ENCODE measurements around the gene USP35. TPM values are rescaled to one million over a fixed set of nuclear protein-coding genes. Genes with fewer than 3 reads are reported as not detected.

USP35 gene, protein sequence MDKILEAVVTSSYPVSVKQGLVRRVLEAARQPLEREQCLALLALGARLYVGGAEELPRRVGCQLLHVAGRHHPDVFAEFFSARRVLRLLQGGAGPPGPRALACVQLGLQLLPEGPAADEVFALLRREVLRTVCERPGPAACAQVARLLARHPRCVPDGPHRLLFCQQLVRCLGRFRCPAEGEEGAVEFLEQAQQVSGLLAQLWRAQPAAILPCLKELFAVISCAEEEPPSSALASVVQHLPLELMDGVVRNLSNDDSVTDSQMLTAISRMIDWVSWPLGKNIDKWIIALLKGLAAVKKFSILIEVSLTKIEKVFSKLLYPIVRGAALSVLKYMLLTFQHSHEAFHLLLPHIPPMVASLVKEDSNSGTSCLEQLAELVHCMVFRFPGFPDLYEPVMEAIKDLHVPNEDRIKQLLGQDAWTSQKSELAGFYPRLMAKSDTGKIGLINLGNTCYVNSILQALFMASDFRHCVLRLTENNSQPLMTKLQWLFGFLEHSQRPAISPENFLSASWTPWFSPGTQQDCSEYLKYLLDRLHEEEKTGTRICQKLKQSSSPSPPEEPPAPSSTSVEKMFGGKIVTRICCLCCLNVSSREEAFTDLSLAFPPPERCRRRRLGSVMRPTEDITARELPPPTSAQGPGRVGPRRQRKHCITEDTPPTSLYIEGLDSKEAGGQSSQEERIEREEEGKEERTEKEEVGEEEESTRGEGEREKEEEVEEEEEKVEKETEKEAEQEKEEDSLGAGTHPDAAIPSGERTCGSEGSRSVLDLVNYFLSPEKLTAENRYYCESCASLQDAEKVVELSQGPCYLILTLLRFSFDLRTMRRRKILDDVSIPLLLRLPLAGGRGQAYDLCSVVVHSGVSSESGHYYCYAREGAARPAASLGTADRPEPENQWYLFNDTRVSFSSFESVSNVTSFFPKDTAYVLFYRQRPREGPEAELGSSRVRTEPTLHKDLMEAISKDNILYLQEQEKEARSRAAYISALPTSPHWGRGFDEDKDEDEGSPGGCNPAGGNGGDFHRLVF
- 1 to 10 TPM; 4.9 to 9.6 TPM for total RNA-seq
- polyA plus RNA-seq: 1 to 10 TPM; 4.9 to 6.2 TPM
- long read RNA-seq, donor 1: 0 reads
- long read RNA-seq, donor 2, full-length matches to known transcripts: 1 of 1 reads
- long read RNA-seq, donor 2, partial matches to known transcripts: 0 of 1 reads
- long read RNA-seq, donor 2, other reads (novel, unspliced or antisense): 0 of 1 reads
- long read RNA-seq, donor 3: 0 reads
- long read RNA-seq, donor 4: 0 reads
- long read RNA-seq, donor 5: 0 reads

DNA sequence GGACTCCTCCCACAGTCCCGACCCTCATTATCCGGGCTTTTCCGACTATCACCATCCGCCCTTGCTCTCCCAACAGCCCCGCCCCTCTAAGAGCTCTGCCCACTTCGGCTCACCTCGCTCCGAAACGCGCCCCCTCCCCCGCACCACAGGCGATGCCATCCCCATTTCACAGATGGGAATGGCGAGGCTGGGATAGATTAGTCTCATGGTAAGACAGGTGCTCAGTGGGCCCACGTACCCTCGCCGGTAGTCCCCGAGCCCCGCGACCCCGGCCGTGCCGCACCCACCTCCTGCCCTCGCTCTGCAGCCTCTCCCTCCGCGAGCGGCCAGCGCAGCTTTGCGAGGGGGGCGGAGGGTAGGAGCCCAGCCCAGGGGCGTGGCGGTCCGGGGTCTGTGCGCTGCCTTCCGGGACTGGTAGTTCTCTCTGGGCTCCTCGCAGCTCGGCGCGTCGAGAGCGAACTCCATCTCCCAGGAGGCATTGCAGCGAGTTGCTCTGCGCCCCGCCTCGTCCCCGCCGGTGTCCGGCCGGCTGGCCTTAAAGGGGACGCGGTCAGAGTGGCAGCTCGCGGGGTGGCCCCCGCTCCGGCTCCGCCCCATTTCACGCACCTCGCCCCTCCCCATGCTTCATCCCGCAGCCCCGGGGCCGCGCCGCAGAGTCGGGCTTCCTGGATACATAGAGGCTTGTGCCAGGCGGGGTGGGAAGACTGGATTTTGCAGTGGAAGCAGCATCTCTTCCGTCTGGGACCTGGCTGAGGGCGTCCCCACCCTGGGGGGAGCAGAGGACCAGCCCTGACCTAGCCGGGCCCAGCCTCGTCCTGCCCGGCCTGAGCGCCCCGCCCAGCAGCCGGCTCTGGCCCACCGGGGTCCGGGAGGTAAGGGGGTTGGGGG, at the start of gene USP35, which contains the start of gene KCTD21:
Gene USP35 (plus strand): TSS at position 634 of the 888 bp plus-strand sequence. CDS start 7,327 bp downstream, outside the sequence.
Gene KCTD21 (minus strand): TSS at position 341 of the 888 bp plus-strand sequence. CDS start 14,072 bp downstream, outside the sequence.
- H3K4me1 ChIP-seq (ENCODE audit: control insufficient read depth in 5 of 5, insufficient read depth in 5 of 5, low read length in 5 of 5): peaks cover 0 to 26% (median 0%) of the 10 kb centered on the region in 5 donors
- ATAC-seq (ENCODE audit: insufficient read depth, low FRiP score): peak; percentile 97
- no peaks in the 10 kb centered on the region for H3K27me3 ChIP-seq (ENCODE audit: control insufficient read depth in 3 of 3, insufficient read depth in 3 of 3, low read length in 2 of 3)

DNA sequence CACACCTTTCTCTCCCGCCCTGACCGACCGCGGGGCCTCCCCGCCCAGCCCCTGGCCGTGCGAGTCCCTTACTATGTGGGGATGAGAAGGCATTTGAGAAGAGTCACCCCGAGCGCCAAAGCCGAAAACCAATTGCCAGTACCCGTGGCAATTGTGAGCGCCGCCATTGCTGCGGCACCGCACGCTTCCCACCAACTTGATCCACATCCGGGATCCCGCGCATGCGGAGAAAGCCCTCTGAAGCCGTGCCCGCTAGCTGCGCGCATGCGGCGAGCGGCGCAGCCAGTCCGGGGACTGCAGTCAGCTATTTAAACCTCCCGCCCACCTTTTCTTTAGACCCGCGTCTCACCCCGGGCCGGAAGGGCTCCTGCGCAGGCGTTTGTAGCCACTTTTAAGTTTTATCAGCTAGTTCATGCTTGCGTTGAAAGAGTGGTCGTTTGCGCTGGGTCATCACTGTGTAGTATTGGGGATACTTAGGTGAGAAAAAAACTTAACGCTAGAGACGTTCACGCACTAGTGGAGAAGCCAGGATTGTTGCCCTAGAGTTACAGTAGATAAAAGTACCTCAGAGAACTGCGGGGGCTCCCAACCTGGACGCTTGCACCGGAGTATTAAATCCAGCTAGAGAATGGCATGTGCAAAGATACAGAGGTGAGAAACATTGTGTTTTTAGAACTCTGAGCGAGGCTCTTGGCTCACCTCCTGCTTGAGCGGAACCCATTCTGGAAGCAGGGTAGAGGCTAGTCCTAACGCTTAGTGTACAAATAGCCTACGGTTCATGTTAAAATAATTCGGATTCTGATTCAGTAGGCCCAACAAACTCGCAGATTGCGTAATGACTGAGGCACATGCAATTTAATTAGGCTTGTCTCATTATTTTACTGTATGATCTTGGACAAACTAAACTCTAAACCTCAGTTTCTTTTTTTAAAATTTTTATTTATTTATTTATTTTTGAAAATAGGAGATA, 49.0 kb upstream of the USP35 start, which contains the start of gene ALG8:
Gene ALG8 (minus strand): TSS at position 205 of the 970 bp plus-strand sequence. CDS start 38 bp downstream, at position 167.
- peak within 1 kb of the TSS; percentile 95 for H3K4me3 ChIP-seq
- DNase-seq (peak; percentile 96 to 98 (median 96)), ATAC-seq (ENCODE audit: insufficient read depth, low FRiP score) (peak; percentile 99)
- H3K36me3 ChIP-seq (ENCODE audit: control insufficient read depth in 4 of 4, insufficient read depth in 4 of 4, low read length in 4 of 4): peaks cover 0 to 9% (median 2%) of the 10 kb centered on the region in 4 donors
- WGBS, 2 donors: 2% methylated on average over 48 to 52 of the region's 52 CpGs
- H3K9ac ChIP-seq (ENCODE audit: insufficient read depth in 1 of 2, low read length in 2 of 2): peak within 1 kb of the TSS; percentile 33 to 88
- no peaks in the 10 kb centered on the region for H3K27me3 ChIP-seq (ENCODE audit: control insufficient read depth in 3 of 3, insufficient read depth in 3 of 3, low read length in 2 of 3)
- H3K27ac ChIP-seq (ENCODE audit: low read depth in 1 of 2, low read length in 1 of 2): peak within 1 kb of the TSS; percentile 63 to 92
- no peaks in the 10 kb centered on the region for H3K9me3 ChIP-seq (ENCODE audit: control insufficient read depth in 4 of 4, insufficient read depth in 3 of 4, low read length in 3 of 4)
- peaks cover 2 to 10% (median 4%) of the 10 kb centered on the region in 5 donors for H3K4me1 ChIP-seq (ENCODE audit: control insufficient read depth in 5 of 5, insufficient read depth in 5 of 5, low read length in 5 of 5)
- TF ChIP-seq, protein P1, sequence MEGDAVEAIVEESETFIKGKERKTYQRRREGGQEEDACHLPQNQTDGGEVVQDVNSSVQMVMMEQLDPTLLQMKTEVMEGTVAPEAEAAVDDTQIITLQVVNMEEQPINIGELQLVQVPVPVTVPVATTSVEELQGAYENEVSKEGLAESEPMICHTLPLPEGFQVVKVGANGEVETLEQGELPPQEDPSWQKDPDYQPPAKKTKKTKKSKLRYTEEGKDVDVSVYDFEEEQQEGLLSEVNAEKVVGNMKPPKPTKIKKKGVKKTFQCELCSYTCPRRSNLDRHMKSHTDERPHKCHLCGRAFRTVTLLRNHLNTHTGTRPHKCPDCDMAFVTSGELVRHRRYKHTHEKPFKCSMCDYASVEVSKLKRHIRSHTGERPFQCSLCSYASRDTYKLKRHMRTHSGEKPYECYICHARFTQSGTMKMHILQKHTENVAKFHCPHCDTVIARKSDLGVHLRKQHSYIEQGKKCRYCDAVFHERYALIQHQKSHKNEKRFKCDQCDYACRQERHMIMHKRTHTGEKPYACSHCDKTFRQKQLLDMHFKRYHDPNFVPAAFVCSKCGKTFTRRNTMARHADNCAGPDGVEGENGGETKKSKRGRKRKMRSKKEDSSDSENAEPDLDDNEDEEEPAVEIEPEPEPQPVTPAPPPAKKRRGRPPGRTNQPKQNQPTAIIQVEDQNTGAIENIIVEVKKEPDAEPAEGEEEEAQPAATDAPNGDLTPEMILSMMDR (IDR thresholded peaks at IDR 0.05; ENCODE audit: control extremely low read depth, extremely low read depth): no peak

More for the DNA sequence above, at the start of gene USP35, which contains the start of gene KCTD21:
- DNase-seq: peak; percentile 97 to 98 (median 97)
- Histone ChIP-seq H3K36me3 (ENCODE audit: control insufficient read depth in 4 of 4, insufficient read depth in 4 of 4, low read length in 4 of 4) (no peaks in the 10 kb centered on the region), H3K4me3 (peak within 1 kb of the TSS; percentile 67), H3K27ac (ENCODE audit: low read depth in 1 of 2, low read length in 1 of 2) (peak within 1 kb of the TSS; percentile 44 to 53), H3K9ac (ENCODE audit: insufficient read depth in 1 of 2, low read length in 2 of 2) (peak within 1 kb of the TSS in 1 of 2 donors; percentile 68), H3K9me3 (ENCODE audit: control insufficient read depth in 4 of 4, insufficient read depth in 3 of 4, low read length in 3 of 4) (no peaks in the 10 kb centered on the region)
- 0 to 1% methylated on average over 61 to 74 of the region's 74 CpGs for whole genome bisulfite sequencing, 2 donors
- TF ChIP-seq, protein P1 (IDR thresholded peaks at IDR 0.05; ENCODE audit: control extremely low read depth, extremely low read depth): no peak

Measured in lung (tissue), 16 donors.